GM10266 (cell line): ENCODE data around the gene RRP15.

ENCODE experiments used
- DNase-seq: peaks from one replicate; pipeline ENCODE4 v3.0.0; 2012; ENCODE audit errors: extremely low spot score
- TF ChIP-seq, protein P1 (sequence below): IDR thresholded peaks from 2 replicates; pipeline ENCODE4 v1.5.1; 2012; ENCODE audit warnings: mild to moderate bottlenecking, low read depth; ENCODE audit not compliant: control insufficient read depth, insufficient read depth; ENCODE audit errors: missing control alignments

The RRP15 gene

GRCh38 chr1:218272366-218272765, 12.7 kb upstream of the RRP15 start:
- TF ChIP-seq, protein P1, sequence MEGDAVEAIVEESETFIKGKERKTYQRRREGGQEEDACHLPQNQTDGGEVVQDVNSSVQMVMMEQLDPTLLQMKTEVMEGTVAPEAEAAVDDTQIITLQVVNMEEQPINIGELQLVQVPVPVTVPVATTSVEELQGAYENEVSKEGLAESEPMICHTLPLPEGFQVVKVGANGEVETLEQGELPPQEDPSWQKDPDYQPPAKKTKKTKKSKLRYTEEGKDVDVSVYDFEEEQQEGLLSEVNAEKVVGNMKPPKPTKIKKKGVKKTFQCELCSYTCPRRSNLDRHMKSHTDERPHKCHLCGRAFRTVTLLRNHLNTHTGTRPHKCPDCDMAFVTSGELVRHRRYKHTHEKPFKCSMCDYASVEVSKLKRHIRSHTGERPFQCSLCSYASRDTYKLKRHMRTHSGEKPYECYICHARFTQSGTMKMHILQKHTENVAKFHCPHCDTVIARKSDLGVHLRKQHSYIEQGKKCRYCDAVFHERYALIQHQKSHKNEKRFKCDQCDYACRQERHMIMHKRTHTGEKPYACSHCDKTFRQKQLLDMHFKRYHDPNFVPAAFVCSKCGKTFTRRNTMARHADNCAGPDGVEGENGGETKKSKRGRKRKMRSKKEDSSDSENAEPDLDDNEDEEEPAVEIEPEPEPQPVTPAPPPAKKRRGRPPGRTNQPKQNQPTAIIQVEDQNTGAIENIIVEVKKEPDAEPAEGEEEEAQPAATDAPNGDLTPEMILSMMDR: no peak
- DNase-seq: no peak

GRCh38 chr1:218273762-218274479, 11.2 kb upstream of the RRP15 start:
- TF ChIP-seq, protein P1: no peak
- DNase-seq: no peak

DNA sequence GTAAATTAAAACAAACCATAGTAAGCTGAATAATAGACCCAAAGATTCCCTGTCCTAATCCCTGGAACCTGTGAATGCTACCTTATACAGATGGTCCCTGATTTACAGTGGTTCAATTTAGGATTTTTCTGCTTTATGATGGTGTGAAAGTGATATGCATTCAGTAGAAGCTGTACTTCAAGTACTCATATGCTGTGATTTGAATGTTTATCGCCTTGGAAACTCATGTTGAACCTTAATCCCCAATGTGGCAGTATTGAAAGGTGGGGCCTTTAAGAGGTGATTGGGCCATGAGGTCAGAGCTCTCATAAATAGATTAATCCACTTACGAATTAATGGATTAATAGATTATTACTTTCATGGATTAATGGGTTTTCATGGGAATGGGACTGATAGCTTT, 10.6 kb upstream of the RRP15 start:
- TF ChIP-seq, protein P1: no peak
- DNase-seq: no peak

- no peak for DNase-seq
- TF ChIP-seq, protein P1: no peak
Measured at GRCh38 chr1:218275823-218276222, 9.3 kb upstream of the RRP15 start.

DNA sequence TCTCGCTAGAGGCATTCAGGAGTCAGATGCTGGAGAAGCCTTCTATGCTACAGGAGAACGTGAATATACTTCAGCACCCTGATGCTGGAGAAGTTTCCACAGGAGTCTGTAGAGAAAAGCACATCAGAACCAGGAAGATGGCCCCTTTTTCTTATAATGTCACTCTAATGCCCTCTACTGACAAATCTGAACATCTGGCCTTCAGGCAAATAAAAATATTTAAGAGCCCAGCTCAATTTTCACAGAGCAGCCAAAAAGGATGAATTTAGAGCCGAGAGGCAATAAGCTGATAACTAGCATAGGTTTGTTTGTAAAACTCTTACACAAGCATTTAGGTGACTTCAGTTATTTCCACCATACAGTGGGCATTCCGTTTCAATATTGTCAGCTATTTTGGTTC, 3.8 kb upstream of the RRP15 start:
- TF ChIP-seq, protein P1: no peak
- no peak for DNase-seq

GRCh38 chr1:218284377-218284916, 646 bp upstream of the RRP15 start:
- peak; percentile 12 for DNase-seq
- TF ChIP-seq, protein P1: no peak

GRCh38 chr1:218292515-218292914, 7.4 kb downstream of the RRP15 start:
- TF ChIP-seq, protein P1: no peak
- DNase-seq: no peak
